ENCODE measurements around the gene NRK. TPM values are rescaled to one million over a fixed set of nuclear protein-coding genes. Genes with fewer than 3 reads are reported as not detected.
"Not testable (repeated sequence)": the region's sequence is repeated elsewhere in the genome, so short reads cannot be mapped to it uniquely, and the experiment has no call there.

NRK gene
- total RNA-seq, 1 experiment from 2014 or later = not detected

DNA sequence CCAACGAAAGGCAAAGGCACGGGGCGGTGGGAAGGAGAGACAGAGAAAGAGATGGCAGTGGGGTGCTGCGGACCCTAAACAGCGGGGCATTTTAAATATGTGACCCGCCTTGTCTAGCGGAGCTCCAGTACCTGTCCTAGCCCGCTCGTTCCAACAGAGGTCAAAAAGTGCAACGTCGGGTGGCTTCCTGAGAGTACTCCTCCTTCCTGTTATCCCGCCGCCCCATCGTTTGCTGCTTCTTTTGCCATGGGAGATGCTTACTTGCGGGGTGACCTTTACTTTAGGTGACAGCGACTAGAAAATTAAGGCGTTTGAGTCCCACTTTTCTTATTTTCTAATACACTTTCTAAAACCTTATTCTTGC is 735 bp downstream of the NRK start:
- no TSS peak for BruUV-seq (replicated peaks)
- H3K27ac Mint-ChIP-seq (ENCODE audit: unreplicated experiment) = no peak overlapping the region
- CTCF ChIA-PET = no interaction called here

DNA sequence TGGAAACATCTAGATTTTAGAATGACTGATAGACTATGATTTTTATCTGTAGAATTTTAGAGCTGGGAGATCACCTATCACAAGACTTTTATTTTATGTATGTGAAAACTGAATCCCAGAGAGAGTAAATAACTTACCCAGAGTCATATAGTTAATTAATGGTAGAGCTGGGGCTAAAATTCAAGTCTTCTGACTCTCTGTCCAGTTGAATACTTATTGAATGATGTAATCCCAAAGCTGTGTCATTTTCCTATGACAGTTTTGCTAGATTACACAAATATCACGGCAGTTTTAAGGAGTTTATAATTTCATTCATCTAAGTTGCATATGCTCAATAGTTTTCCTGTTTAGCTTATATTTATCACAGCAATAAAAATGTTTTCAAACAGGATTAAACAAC is 6.7 kb downstream of the NRK start:
- BruUV-seq (replicated peaks) = no TSS peak
- DNase-seq = no peak
- Mint-ChIP-seq H3K36me3 (ENCODE audit: insufficient read depth, unreplicated experiment) (no peaks in the 10 kb centered on the region), H3K4me1 (ENCODE audit: low read depth, unreplicated experiment) (no peaks in the 10 kb centered on the region), H3K27me3 (ENCODE audit: unreplicated experiment) (no peaks in the 10 kb centered on the region), H3K4me3 (ENCODE audit: low read depth, unreplicated experiment) (no peak overlapping the region), H3K27ac (ENCODE audit: unreplicated experiment) (no peak overlapping the region), H3K9me3 (ENCODE audit: low read depth, unreplicated experiment) (peaks cover 6% of the 10 kb centered on the region)
- TF ChIP-seq, protein P1, sequence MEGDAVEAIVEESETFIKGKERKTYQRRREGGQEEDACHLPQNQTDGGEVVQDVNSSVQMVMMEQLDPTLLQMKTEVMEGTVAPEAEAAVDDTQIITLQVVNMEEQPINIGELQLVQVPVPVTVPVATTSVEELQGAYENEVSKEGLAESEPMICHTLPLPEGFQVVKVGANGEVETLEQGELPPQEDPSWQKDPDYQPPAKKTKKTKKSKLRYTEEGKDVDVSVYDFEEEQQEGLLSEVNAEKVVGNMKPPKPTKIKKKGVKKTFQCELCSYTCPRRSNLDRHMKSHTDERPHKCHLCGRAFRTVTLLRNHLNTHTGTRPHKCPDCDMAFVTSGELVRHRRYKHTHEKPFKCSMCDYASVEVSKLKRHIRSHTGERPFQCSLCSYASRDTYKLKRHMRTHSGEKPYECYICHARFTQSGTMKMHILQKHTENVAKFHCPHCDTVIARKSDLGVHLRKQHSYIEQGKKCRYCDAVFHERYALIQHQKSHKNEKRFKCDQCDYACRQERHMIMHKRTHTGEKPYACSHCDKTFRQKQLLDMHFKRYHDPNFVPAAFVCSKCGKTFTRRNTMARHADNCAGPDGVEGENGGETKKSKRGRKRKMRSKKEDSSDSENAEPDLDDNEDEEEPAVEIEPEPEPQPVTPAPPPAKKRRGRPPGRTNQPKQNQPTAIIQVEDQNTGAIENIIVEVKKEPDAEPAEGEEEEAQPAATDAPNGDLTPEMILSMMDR (IDR thresholded peaks at IDR 0.05; ENCODE audit: unreplicated experiment) = no peak
- CTCF ChIA-PET = no interaction called here
- intact Hi-C loops (cut with micrococcal nuclease; ENCODE audit: unreplicated experiment) = no loop called here

More for the DNA sequence above, 735 bp downstream of the NRK start:
- no peaks in the 10 kb centered on the region for H3K36me3 Mint-ChIP-seq (ENCODE audit: insufficient read depth, unreplicated experiment)
- TF ChIP-seq, protein P1 (IDR thresholded peaks at IDR 0.05; ENCODE audit: unreplicated experiment) = no peak
- H3K4me1 Mint-ChIP-seq (ENCODE audit: low read depth, unreplicated experiment) = no peaks in the 10 kb centered on the region
- peaks cover 2% of the 10 kb centered on the region for H3K9me3 Mint-ChIP-seq (ENCODE audit: low read depth, unreplicated experiment)
- no peak overlapping the region for H3K4me3 Mint-ChIP-seq (ENCODE audit: low read depth, unreplicated experiment)
- DNase-seq = no peak
- intact Hi-C loops (cut with micrococcal nuclease; ENCODE audit: unreplicated experiment) = no loop called here
- no peaks in the 10 kb centered on the region for H3K27me3 Mint-ChIP-seq (ENCODE audit: unreplicated experiment)

DNA sequence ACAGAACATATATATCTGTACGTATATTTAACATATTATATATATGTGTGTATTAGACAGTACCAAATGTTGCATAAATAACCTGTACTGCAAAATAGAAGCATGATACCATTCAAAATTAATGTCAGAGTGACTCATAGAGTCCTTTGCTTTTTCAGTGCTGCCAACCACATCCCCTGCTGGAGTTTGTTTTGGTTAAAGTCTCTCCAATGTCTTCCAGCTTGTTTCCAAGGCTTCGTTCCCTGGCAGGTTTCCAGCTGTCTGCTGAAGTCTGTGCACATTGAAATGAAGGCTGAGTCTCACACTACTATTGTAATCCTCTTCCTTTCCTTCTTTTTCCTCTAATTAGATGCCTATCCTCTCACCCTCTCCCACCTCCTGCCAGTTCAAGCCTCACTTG is 14.9 kb downstream of the NRK start:
- no peak overlapping the region for H3K4me3 Mint-ChIP-seq (ENCODE audit: low read depth, unreplicated experiment)
- H3K27ac Mint-ChIP-seq (ENCODE audit: unreplicated experiment) = no peak overlapping the region
- BruUV-seq (replicated peaks) = no TSS peak
- H3K4me1 Mint-ChIP-seq (ENCODE audit: low read depth, unreplicated experiment) = no peaks in the 10 kb centered on the region
- TF ChIP-seq, protein P1 (IDR thresholded peaks at IDR 0.05; ENCODE audit: unreplicated experiment) = no peak
- CTCF ChIA-PET = no interaction called here
- no peak for DNase-seq
- peaks cover 3% of the 10 kb centered on the region for H3K9me3 Mint-ChIP-seq (ENCODE audit: low read depth, unreplicated experiment)
- H3K36me3 Mint-ChIP-seq (ENCODE audit: insufficient read depth, unreplicated experiment) = no peaks in the 10 kb centered on the region
- intact Hi-C loops (cut with micrococcal nuclease; ENCODE audit: unreplicated experiment) = no loop called here
- no peaks in the 10 kb centered on the region for H3K27me3 Mint-ChIP-seq (ENCODE audit: unreplicated experiment)

DNA sequence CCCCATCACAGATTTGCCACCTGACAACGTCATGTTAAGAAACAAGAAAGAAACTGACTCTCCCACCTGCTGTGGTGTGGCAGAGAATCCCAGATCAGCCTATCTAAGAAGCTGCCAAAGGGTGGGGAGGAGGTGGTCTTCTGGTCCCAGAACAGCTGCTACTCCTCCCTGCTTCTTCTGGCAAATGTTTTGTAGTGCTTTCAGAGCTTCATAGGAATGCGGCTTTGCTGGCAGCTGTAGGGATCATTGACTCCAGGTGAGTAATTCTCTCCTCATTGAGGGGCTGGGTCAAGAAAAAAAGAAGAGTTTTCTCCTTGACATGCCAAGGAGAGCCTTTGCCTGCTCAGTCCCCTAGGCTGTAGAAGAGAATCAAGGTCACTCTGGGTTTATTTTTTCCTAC is 23.3 kb downstream of the NRK start:
- Mint-ChIP-seq H3K4me1 (ENCODE audit: low read depth, unreplicated experiment) (no peaks in the 10 kb centered on the region), H3K4me3 (ENCODE audit: low read depth, unreplicated experiment) (no peak overlapping the region), H3K36me3 (ENCODE audit: insufficient read depth, unreplicated experiment) (no peaks in the 10 kb centered on the region), H3K27me3 (ENCODE audit: unreplicated experiment) (no peaks in the 10 kb centered on the region), H3K27ac (ENCODE audit: unreplicated experiment) (no peak overlapping the region), H3K9me3 (ENCODE audit: low read depth, unreplicated experiment) (no peaks in the 10 kb centered on the region)
- intact Hi-C loops (cut with micrococcal nuclease; ENCODE audit: unreplicated experiment) = no loop called here
- TF ChIP-seq, protein P1 (IDR thresholded peaks at IDR 0.05; ENCODE audit: unreplicated experiment) = no peak
- no peak for DNase-seq
- BruUV-seq (replicated peaks) = no TSS peak
- CTCF ChIA-PET = no interaction called here

DNA sequence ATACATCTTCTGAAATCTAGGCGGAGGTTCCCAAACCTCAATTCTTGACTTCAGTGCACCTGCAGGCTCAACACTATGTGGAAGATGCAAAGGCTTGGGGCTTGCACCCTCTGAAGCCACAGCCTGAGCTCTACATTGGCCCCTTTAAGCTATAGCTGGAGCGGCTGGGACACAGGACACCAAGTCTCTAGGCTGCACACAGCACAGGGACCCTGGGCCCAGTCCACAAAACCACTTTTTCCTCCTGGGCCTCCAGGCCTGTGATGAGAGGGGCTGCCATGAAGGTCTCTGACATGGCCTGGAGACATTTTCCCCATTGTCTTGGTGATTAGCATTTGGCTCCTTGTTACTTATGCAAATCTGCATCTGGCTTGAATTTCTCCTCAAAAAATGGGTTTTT is 27.8 kb downstream of the NRK start:
- H3K36me3 Mint-ChIP-seq (ENCODE audit: insufficient read depth, unreplicated experiment); H3K4me1 Mint-ChIP-seq (ENCODE audit: low read depth, unreplicated experiment); CTCF ChIA-PET; BruUV-seq (replicated peaks); DNase-seq; intact Hi-C loops (cut with micrococcal nuclease; ENCODE audit: unreplicated experiment); H3K4me3 Mint-ChIP-seq (ENCODE audit: low read depth, unreplicated experiment); H3K27ac Mint-ChIP-seq (ENCODE audit: unreplicated experiment); H3K9me3 Mint-ChIP-seq (ENCODE audit: low read depth, unreplicated experiment); H3K27me3 Mint-ChIP-seq (ENCODE audit: unreplicated experiment): not testable (repeated sequence)

Measured in Calu3 (cell line).